Ascending aorta (tissue), 2 donors: Measurements from ENCODE around the gene CCDC169. TPM values are rescaled to one million over a fixed set of nuclear protein-coding genes. Genes with fewer than 3 reads are reported as not detected.

ENCODE experiments used
- DNase-seq, 2 donors: peaks; one replicate each; pipeline ENCODE4 v3.0.0-alpha.2; 2019; ENCODE audit warnings: low spot score in 2 of 2
- H3K27ac ChIP-seq, 2 donors: fragments of 200-600 bp; sonication (generic); one replicate each; pipeline ENCODE4 v1.5.1; 2016 to 2017; ENCODE audit warnings: mild to moderate bottlenecking in 1 of 2
- H3K27me3 ChIP-seq: fragments of 200-600 bp; sonication (generic); one replicate; pipeline ENCODE4 v1.5.1; 2017
- H3K36me3 ChIP-seq, 2 donors: fragments of 200-600 bp; sonication (generic); one replicate each; pipeline ENCODE4 v1.5.1; 2016
- H3K4me1 ChIP-seq, 2 donors: fragments of 200-600 bp; sonication (generic); one replicate each; pipeline ENCODE4 v1.5.1; 2016 to 2017; ENCODE audit warnings: mild to moderate bottlenecking in 1 of 2
- H3K4me3 ChIP-seq, 2 donors: fragments of 200-600 bp; sonication (generic); one replicate each; pipeline ENCODE4 v1.5.1; 2016 to 2017; ENCODE audit warnings: mild to moderate bottlenecking in 1 of 2
- H3K9me3 ChIP-seq, 2 donors: fragments of 200-600 bp; sonication (generic); one replicate each; pipeline ENCODE4 v1.5.1; 2016
- intact Hi-C: fragments of 100-400 bp; cut with DNase I; formaldehyde crosslinking; loops from one replicate; pipeline ENCODE4 v1.15.1; 2023
- total RNA-seq: library from RNA; depleted of rRNA; stranded (reverse); fragments of >200 nt; gene quantifications from one replicate; pipeline ENCODE4 v1.1.0, GENCODE V29; 2016
- TF ChIP-seq, protein P1 (sequence below), 3 experiments: fragments of 200-600 bp in 2 of 3; fragments of 450-650 bp in 1 of 3; sonication (generic) in 2 of 3; IDR thresholded peaks; one replicate each; pipeline ENCODE4 v1.5.1; 2016 to 2019; ENCODE audit warnings: antibody characterized with exemption in 3 of 3, mild to moderate bottlenecking in 1 of 3, moderate library complexity in 1 of 3

The CCDC169 gene
- total RNA-seq: 4.7 TPM

DNA sequence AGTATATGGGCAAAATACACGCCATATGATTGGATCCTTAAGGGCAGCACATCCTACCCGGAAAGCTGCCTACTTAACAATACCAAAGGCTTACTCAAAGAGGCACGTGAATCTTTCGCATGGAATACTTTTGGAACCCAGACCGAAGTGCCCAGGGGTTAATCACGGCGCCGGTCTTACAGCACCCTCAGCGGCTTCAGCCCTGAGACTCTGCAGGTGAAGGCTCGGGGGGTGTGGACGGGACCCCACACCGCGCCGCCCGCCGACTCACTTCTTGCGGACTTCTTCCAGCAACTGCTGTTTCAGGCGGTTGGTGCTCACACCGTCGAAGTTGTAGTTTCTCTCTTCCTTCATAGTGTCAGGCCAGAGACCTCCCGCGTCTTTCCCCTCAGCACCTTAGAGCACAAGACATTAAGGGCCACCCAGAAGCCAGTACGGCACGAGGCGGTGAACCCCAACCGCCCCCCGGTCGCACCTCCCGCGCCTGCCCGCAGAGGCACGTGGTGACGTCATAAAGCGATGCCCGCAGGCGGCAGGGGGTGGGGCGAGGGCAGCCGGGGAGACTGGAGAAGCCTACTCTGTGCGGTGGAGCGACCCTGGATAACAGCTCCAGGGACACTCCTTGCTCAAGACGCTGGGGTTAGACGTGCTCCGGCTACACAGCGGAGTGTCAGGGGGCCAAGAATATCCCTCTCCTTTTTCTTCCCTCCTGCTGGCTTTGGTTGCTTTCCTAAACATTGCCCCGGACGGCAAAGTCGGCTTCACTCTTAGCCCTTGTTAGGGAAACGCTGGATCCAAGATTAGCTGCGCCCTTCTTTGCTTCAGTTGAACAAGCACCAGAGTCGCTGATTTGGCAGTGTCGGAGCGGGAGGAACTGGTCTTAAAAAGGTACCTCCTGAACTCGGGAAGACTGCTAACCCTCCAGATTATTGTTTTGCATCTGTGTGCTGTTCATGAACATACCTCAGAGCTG, at the start of gene CCDC169:
TSS of gene CCDC169 (minus strand) at position 449 of the 973 bp plus-strand sequence. CDS start at position 354, 95 bp downstream.
- DNase-seq: peak in 1 of 2 donors; percentile 78
- Histone ChIP-seq H3K4me3 (peak within 1 kb of the TSS; percentile 60 to 67), H3K36me3 (no peaks in the 10 kb centered on the region), H3K4me1 (no peaks in the 10 kb centered on the region), H3K27me3 (no peaks in the 10 kb centered on the region), H3K27ac (peak within 1 kb of the TSS; percentile 31 to 39), H3K9me3 (no peaks in the 10 kb centered on the region)
- intact Hi-C loops: loop anchor here (5.0 kb wide), 1 partner anchor 50 kb away; the partner anchor contains the start of gene SPART
- TF ChIP-seq, protein P1, sequence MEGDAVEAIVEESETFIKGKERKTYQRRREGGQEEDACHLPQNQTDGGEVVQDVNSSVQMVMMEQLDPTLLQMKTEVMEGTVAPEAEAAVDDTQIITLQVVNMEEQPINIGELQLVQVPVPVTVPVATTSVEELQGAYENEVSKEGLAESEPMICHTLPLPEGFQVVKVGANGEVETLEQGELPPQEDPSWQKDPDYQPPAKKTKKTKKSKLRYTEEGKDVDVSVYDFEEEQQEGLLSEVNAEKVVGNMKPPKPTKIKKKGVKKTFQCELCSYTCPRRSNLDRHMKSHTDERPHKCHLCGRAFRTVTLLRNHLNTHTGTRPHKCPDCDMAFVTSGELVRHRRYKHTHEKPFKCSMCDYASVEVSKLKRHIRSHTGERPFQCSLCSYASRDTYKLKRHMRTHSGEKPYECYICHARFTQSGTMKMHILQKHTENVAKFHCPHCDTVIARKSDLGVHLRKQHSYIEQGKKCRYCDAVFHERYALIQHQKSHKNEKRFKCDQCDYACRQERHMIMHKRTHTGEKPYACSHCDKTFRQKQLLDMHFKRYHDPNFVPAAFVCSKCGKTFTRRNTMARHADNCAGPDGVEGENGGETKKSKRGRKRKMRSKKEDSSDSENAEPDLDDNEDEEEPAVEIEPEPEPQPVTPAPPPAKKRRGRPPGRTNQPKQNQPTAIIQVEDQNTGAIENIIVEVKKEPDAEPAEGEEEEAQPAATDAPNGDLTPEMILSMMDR (IDR thresholded peaks at IDR 0.05): no peak

DNA sequence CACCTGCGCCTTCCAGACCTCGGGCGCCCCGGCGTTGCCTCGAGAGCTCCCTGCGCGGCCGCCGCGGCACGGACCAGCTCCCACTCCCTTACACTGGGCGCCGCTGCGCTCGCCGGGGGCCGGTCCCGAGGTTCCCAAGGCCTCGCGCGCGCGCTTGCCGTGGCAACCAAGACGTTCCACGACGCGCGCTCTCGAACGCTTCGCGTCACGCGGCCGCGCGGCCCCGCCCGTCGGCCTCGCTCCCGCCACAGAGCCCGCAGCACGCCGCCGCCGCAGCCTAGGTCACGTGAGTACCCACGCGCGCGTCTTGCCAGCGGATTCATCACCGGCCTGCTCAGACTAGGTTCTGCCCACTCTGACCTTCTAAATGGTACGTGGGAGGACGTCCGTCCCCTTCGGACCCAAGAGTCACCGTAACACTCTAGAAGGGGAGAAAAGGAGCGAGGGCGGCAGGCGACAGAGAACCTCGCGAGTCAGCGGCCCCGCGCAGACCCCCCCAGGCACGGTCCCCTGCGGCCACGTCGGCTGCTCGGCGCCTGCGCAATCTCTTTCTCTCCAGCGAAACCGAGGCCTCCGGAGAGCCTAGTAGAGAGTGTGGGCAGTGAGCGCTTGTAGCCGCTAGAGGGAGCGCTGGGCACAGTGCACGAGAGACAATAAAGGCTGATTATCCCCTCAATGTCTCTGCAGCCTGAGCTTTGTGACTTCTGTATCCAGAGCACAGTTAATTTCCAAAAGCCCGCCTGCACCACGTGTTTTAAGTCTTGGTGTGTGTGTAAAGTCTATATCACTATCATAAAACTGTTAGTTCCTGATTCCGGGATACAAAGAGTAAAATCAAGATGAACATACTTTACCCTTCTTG, 48.8 kb upstream of the CCDC169 start, which contains the start of gene SPART:
TSS of gene SPART (minus strand) at position 173 of the 862 bp plus-strand sequence. CDS start 10,564 bp downstream, outside the sequence.
- intact Hi-C loops: loop anchor here (2.0 to 5.0 kb wide), 5 partner anchors 49 to 651 kb away; partner anchors contain the start of genes ALG5, CCDC169 and RFXAP
- TF ChIP-seq, protein P1 (IDR thresholded peaks at IDR 0.05): peak; percentile 86 to 99 (median 95)
- DNase-seq: peak; percentile 70 to 96
- peaks cover 0 to 14% of the 10 kb centered on the region in 2 donors for H3K4me1 ChIP-seq
- H3K27ac ChIP-seq: peak within 1 kb of the TSS; percentile 99 to 100
- no peaks in the 10 kb centered on the region for H3K27me3 ChIP-seq
- peak within 1 kb of the TSS; percentile 77 to 88 for H3K4me3 ChIP-seq
- no peaks in the 10 kb centered on the region for H3K9me3 ChIP-seq
- H3K36me3 ChIP-seq: no peaks in the 10 kb centered on the region

DNA sequence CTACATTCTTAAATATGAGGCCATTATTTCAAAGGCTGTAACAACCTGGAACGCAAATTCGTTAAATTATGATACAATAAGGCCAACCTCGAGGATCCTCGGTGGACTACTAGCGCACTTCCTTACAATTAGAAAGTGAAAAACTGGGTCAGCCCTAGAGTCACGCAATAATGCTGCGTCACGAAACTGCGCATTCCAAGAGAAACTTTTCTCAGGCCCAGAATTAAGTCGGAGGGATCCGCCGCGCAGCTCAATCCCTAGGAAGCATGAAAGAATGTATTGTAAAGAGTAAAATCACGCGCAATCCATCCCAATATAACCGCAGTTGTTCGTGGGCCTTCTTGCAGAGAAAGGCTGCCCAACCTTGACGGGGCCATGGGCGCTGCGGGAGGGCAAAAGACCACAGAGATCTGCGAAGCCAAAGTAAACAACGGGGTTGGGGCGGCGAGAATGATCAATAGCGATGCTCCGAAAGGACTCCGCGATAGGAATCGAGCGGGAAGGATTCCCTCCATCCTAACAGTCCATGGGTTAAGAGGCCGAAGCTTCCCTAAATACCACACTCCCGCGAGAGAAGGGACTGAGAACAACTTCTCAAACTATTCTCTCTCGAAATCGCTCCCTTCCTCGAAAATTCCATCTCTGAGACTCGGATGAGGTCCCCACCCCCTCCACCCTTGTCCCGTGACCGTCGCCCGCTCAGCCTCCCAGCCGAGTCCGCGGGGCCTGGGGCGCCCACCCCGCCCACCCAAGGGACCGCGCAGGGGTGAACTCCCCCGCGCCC, 48.0 kb upstream of the CCDC169 start:
- Histone ChIP-seq H3K4me3 (peak overlapping the region; percentile 77 to 88), H3K9me3 (no peaks in the 10 kb centered on the region), H3K27me3 (no peaks in the 10 kb centered on the region), H3K27ac (peak overlapping the region; percentile 99 to 100), H3K36me3 (no peaks in the 10 kb centered on the region), H3K4me1 (peaks cover 0 to 14% of the 10 kb centered on the region in 2 donors)
- TF ChIP-seq, protein P1 (IDR thresholded peaks at IDR 0.05): no peak
- peak; percentile 19 to 91 for DNase-seq
- intact Hi-C loops: loop anchor here (2.0 to 5.0 kb wide), 5 partner anchors 48 to 652 kb away; partner anchors contain the start of genes ALG5, CCDC169 and RFXAP

DNA sequence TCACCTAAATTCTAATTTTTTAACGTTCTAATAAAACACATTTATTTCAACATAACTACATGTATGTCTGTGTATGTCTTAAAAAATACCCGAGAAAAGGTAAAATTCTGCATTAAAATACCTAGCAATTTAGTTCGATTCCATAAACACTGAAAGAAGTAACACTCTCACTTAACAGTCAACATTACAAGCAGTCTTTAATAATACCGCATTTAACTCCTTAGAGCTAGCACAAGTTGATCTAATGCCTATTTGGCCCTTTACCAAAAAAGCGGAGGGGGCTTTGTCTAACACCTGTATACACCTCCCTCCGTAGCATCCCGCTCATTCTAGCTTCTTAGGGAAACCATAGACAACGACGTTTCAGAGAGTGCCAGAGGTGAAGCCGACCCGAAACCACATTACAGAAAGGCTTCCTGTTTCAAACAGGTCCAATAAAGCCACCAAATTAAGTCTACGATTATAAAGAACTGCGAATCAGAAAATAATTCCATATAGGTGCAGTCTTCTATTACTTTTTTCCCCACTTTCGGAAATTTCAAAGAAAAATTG, 47.3 kb upstream of the CCDC169 start:
- TF ChIP-seq, protein P1 (IDR thresholded peaks at IDR 0.05): no peak
- Histone ChIP-seq H3K4me3 (peak overlapping the region; percentile 77 to 88), H3K9me3 (no peaks in the 10 kb centered on the region), H3K4me1 (peaks cover 0 to 14% of the 10 kb centered on the region in 2 donors), H3K27ac (peak overlapping the region; percentile 99 to 100), H3K27me3 (no peaks in the 10 kb centered on the region), H3K36me3 (no peaks in the 10 kb centered on the region)
- no peak for DNase-seq
- intact Hi-C loops: loop anchor here (5.0 kb wide), 3 partner anchors 48 to 652 kb away; partner anchors contain the start of genes ALG5 and CCDC169
